ENCODE results near the gene ALAS1. TPM values are rescaled to one million over a fixed set of nuclear protein-coding genes. Genes with fewer than 3 reads are reported as not detected.

The ALAS1 gene
- total RNA-seq, 1 donor from 2014 or later = 56.3 TPM

- DNase-seq (ENCODE audit: low read depth) (no peak), FAIRE-seq (no peak)
- Mint-ChIP-seq H3K9me3 (ENCODE audit: unreplicated experiment) (no peaks in the 10 kb centered on the region), H3K4me3 (ENCODE audit: unreplicated experiment) (no peak overlapping the region), H3K27me3 (ENCODE audit: low read depth, unreplicated experiment) (no peaks in the 10 kb centered on the region), H3K36me3 (ENCODE audit: low read depth, unreplicated experiment) (peaks cover 26% of the 10 kb centered on the region), H3K27ac (ENCODE audit: unreplicated experiment) (no peak overlapping the region), H3K4me1 (ENCODE audit: low read depth, unreplicated experiment) (no peaks in the 10 kb centered on the region)
- no peaks in the 10 kb centered on the region for H3K79me2 ChIP-seq (ENCODE audit: insufficient read depth, low read length)
- H3K27ac ChIP-seq (ENCODE audit: low read depth, low read length) = no peak overlapping the region
- TF ChIP-seq EZH2 (IDR thresholded peaks at IDR 0.05; ENCODE audit: insufficient read depth, low read length) (no peak), CTCF (IDR thresholded peaks at IDR 0.05; ENCODE audit: insufficient read depth, low read depth, low read length) (no peak)
- no peak overlapping the region for H3K4me3 ChIP-seq (ENCODE audit: insufficient read depth, low read depth, low read length)
- H3K4me2 ChIP-seq (ENCODE audit: low read length) = no peak overlapping the region
- peaks cover 67% of the 10 kb centered on the region for H3K36me3 ChIP-seq (ENCODE audit: insufficient read depth, low read length)
- no peaks in the 10 kb centered on the region for H3K27me3 ChIP-seq (ENCODE audit: insufficient read depth, low read length)
- H3K9ac ChIP-seq (ENCODE audit: low read length) = no peak overlapping the region
- H2AFZ ChIP-seq (ENCODE audit: low read depth, low read length) = no peak overlapping the region
- H4K20me1 ChIP-seq (ENCODE audit: insufficient read depth, low read length) = peaks cover 22% of the 10 kb centered on the region
- H3K9me3 ChIP-seq (ENCODE audit: insufficient read depth, low read depth, low read length) = no peaks in the 10 kb centered on the region
- H3K4me1 ChIP-seq (ENCODE audit: insufficient read depth, low read length) = no peaks in the 10 kb centered on the region
Observed at GRCh38 chr3:52210037-52210436, 12.1 kb downstream of the ALAS1 start.

DNA sequence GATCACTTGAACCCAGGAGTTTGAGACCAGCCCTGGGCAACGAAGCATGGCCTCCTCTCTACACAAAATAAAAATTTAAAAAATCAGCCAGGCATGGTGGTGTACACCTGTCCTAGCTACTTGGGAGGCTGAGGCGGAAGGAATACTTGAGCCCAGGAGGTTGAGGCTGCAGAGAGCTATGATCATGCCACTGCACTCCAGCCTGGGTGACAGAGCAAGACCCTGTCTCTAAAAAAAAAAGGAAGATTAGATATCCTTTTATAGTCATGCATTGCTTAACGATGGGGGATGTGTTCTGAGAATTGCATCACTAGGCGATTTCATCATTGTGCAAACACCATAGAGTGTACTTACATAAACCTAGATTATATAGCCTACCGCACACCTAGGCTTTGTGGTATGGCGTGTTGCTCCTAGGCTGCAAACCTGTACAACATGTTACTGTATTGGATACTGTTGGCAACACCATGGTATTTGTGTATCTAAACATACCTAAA is 12.6 kb downstream of the ALAS1 start:
- no peak for FAIRE-seq
- no peaks in the 10 kb centered on the region for H3K27me3 Mint-ChIP-seq (ENCODE audit: low read depth, unreplicated experiment)
- Histone ChIP-seq H3K27ac (ENCODE audit: low read depth, low read length) (no peak overlapping the region), H3K79me2 (ENCODE audit: insufficient read depth, low read length) (no peaks in the 10 kb centered on the region), H3K9ac (ENCODE audit: low read length) (no peak overlapping the region), H4K20me1 (ENCODE audit: insufficient read depth, low read length) (peaks cover 16% of the 10 kb centered on the region), H3K27me3 (ENCODE audit: insufficient read depth, low read length) (no peaks in the 10 kb centered on the region), H3K36me3 (ENCODE audit: insufficient read depth, low read length) (peaks cover 64% of the 10 kb centered on the region), H3K4me1 (ENCODE audit: insufficient read depth, low read length) (no peaks in the 10 kb centered on the region), H2AFZ (ENCODE audit: low read depth, low read length) (no peak overlapping the region), H3K4me3 (ENCODE audit: insufficient read depth, low read depth, low read length) (no peak overlapping the region), H3K9me3 (ENCODE audit: insufficient read depth, low read depth, low read length) (no peaks in the 10 kb centered on the region), H3K4me2 (ENCODE audit: low read length) (no peak overlapping the region)
- no peaks in the 10 kb centered on the region for H3K9me3 Mint-ChIP-seq (ENCODE audit: unreplicated experiment)
- DNase-seq (ENCODE audit: low read depth) = no peak
- H3K4me3 Mint-ChIP-seq (ENCODE audit: unreplicated experiment) = no peak overlapping the region
- no peak overlapping the region for H3K27ac Mint-ChIP-seq (ENCODE audit: unreplicated experiment)
- H3K4me1 Mint-ChIP-seq (ENCODE audit: low read depth, unreplicated experiment) = no peaks in the 10 kb centered on the region
- TF ChIP-seq EZH2 (IDR thresholded peaks at IDR 0.05; ENCODE audit: insufficient read depth, low read length) (no peak), CTCF (IDR thresholded peaks at IDR 0.05; ENCODE audit: insufficient read depth, low read depth, low read length) (no peak)
- H3K36me3 Mint-ChIP-seq (ENCODE audit: low read depth, unreplicated experiment) = peaks cover 29% of the 10 kb centered on the region

- no peak overlapping the region for H3K27ac Mint-ChIP-seq (ENCODE audit: unreplicated experiment)
- H3K36me3 ChIP-seq (ENCODE audit: insufficient read depth, low read length) = peaks cover 61% of the 10 kb centered on the region
- FAIRE-seq = no peak
- no peak overlapping the region for H3K4me3 Mint-ChIP-seq (ENCODE audit: unreplicated experiment)
- no peaks in the 10 kb centered on the region for H3K27me3 ChIP-seq (ENCODE audit: insufficient read depth, low read length)
- H4K20me1 ChIP-seq (ENCODE audit: insufficient read depth, low read length) = peaks cover 9% of the 10 kb centered on the region
- H3K4me2 ChIP-seq (ENCODE audit: low read length) = no peak overlapping the region
- peaks cover under 1% of the 10 kb centered on the region for H3K4me1 ChIP-seq (ENCODE audit: insufficient read depth, low read length)
- H3K9me3 Mint-ChIP-seq (ENCODE audit: unreplicated experiment) = no peaks in the 10 kb centered on the region
- H2AFZ ChIP-seq (ENCODE audit: low read depth, low read length) = no peak overlapping the region
- no peaks in the 10 kb centered on the region for H3K27me3 Mint-ChIP-seq (ENCODE audit: low read depth, unreplicated experiment)
- no peak overlapping the region for H3K27ac ChIP-seq (ENCODE audit: low read depth, low read length)
- no peaks in the 10 kb centered on the region for H3K9me3 ChIP-seq (ENCODE audit: insufficient read depth, low read depth, low read length)
- peaks cover under 1% of the 10 kb centered on the region for H3K4me1 Mint-ChIP-seq (ENCODE audit: low read depth, unreplicated experiment)
- no peaks in the 10 kb centered on the region for H3K79me2 ChIP-seq (ENCODE audit: insufficient read depth, low read length)
- TF ChIP-seq EZH2 (IDR thresholded peaks at IDR 0.05; ENCODE audit: insufficient read depth, low read length) (no peak), CTCF (IDR thresholded peaks at IDR 0.05; ENCODE audit: insufficient read depth, low read depth, low read length) (no peak)
- peaks cover 32% of the 10 kb centered on the region for H3K36me3 Mint-ChIP-seq (ENCODE audit: low read depth, unreplicated experiment)
- no peak overlapping the region for H3K4me3 ChIP-seq (ENCODE audit: insufficient read depth, low read depth, low read length)
- no peak for DNase-seq (ENCODE audit: low read depth)
- H3K9ac ChIP-seq (ENCODE audit: low read length) = no peak overlapping the region
Observed at GRCh38 chr3:52211268-52211891, 13.4 kb downstream of the ALAS1 start.
